ENCODE data around the gene GIGYF2. TPM values are rescaled to one million over a fixed set of nuclear protein-coding genes. Genes with fewer than 3 reads are reported as not detected.
A peak's percentile ranks its signal among the peaks of the same experiment; 100 is the strongest.

GIGYF2 gene
- total and polyA plus RNA-seq, 2 of the 13 experiments (the other 11 are each of a cell fraction or from before 2014, with no cell fraction given) = 44.9 to 73.5 TPM

DNA sequence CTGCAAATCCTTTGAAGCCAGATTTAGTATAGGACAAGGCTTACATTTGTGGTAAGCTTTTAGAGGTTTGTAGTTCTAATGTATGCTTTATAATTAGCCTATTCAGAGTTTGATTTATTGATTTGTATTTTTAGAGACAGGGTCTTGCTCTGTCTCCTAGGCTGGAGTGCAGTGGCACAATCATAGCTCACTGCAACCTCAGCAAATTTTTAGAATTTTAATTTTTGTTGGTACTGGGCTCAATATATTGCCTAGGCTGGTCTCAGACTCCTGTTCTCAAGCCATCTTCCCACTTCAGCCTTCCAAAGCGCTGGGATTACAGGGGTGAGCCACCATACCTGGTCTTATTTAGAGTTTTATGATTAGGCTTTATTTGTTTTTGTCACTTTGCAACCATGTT, 74.7 kb downstream of the GIGYF2 start:
- Histone ChIP-seq H3K4me1 (ENCODE audit: insufficient read depth, low read length) (no peaks in the 10 kb centered on the region), H3K27ac (ENCODE audit: extremely low read length, insufficient read depth, low read length) (no peak overlapping the region), H4K20me1 (ENCODE audit: insufficient read depth, low read length) (no peaks in the 10 kb centered on the region), H3K4me3 (replicated peaks in 1 of 3; ENCODE audit: insufficient read depth in 1 of 3, low read depth in 2 of 3, low read length in 3 of 3) (no peak overlapping the region), H3K4me2 (ENCODE audit: low read depth, low read length) (no peak overlapping the region), H2AFZ (ENCODE audit: low read length) (no peak overlapping the region), H3K79me2 (ENCODE audit: insufficient read depth, low read length) (no peaks in the 10 kb centered on the region), H3K9ac (ENCODE audit: insufficient read depth, low read depth, low read length) (no peak overlapping the region), H3K27me3 (ENCODE audit: control insufficient read depth in 1 of 2, insufficient read depth in 2 of 2, low read length in 2 of 2) (no peaks in the 10 kb centered on the region), H3K36me3 (replicated peaks in 1 of 2; ENCODE audit: control insufficient read depth in 1 of 2, insufficient read depth in 2 of 2, low read length in 2 of 2) (peaks cover 6 to 47% of the 10 kb centered on the region in 2 experiments), H3K9me3 (ENCODE audit: low read length) (no peaks in the 10 kb centered on the region)
- in situ Hi-C loops (cut with HindIII; ENCODE audit: extremely low pct_ligation_motif_present, low pct_unique_long_range_greater_than_20kb) = no loop called here
- ChIA-PET POLR2A (no interaction called here), CTCF (ENCODE audit: low intra/inter-chr PET ratio, low total read pairs) (no interaction called here)
- no peak for FAIRE-seq
- WGBS (ENCODE audit: low lambda C conversion rate) = 100% methylated on average over 1 of the region's 1 CpG
- no peak for ATAC-seq
- intact Hi-C loops (cut with micrococcal nuclease; ENCODE audit: unreplicated experiment) = no loop called here
- DNase-seq (ENCODE audit: low spot score) = no peak
- TF ChIP-seq NFKB2 (CRISPR knock-in tag; IDR thresholded peaks at IDR 0.05; ENCODE audit: borderline replicate concordance) = no peak
- TF ChIP-seq MAFF (IDR thresholded peaks at IDR 0.05; ENCODE audit: low read depth, low read length) = peak; percentile 53
- peak; percentile 57 to 70; a peak in 3 of 4 replicates for TF ChIP-seq MAFK (conservative IDR thresholded peaks at IDR 0.05 in 1 of 2, IDR thresholded peaks at IDR 0.05 in 1 of 2; ENCODE audit: low read length in 2 of 2)
- TF ChIP-seq, protein P1, sequence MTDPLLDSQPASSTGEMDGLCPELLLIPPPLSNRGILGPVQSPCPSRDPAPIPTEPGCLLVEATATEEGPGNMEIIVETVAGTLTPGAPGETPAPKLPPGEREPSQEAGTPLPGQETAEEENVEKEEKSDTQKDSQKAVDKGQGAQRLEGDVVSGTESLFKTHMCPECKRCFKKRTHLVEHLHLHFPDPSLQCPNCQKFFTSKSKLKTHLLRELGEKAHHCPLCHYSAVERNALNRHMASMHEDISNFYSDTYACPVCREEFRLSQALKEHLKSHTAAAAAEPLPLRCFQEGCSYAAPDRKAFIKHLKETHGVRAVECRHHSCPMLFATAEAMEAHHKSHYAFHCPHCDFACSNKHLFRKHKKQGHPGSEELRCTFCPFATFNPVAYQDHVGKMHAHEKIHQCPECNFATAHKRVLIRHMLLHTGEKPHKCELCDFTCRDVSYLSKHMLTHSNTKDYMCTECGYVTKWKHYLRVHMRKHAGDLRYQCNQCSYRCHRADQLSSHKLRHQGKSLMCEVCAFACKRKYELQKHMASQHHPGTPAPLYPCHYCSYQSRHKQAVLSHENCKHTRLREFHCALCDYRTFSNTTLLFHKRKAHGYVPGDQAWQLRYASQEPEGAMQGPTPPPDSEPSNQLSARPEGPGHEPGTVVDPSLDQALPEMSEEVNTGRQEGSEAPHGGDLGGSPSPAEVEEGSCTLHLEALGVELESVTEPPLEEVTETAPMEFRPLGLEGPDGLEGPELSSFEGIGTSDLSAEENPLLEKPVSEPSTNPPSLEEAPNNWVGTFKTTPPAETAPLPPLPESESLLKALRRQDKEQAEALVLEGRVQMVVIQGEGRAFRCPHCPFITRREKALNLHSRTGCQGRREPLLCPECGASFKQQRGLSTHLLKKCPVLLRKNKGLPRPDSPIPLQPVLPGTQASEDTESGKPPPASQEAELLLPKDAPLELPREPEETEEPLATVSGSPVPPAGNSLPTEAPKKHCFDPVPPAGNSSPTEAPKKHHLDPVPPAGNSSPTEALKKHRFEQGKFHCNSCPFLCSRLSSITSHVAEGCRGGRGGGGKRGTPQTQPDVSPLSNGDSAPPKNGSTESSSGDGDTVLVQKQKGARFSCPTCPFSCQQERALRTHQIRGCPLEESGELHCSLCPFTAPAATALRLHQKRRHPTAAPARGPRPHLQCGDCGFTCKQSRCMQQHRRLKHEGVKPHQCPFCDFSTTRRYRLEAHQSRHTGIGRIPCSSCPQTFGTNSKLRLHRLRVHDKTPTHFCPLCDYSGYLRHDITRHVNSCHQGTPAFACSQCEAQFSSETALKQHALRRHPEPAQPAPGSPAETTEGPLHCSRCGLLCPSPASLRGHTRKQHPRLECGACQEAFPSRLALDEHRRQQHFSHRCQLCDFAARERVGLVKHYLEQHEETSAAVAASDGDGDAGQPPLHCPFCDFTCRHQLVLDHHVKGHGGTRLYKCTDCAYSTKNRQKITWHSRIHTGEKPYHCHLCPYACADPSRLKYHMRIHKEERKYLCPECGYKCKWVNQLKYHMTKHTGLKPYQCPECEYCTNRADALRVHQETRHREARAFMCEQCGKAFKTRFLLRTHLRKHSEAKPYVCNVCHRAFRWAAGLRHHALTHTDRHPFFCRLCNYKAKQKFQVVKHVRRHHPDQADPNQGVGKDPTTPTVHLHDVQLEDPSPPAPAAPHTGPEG (CRISPR knock-in tag; IDR thresholded peaks at IDR 0.05) = no peak
- TF ChIP-seq SMARCC2 (IDR thresholded peaks at IDR 0.05) = no peak
- TF ChIP-seq SYNCRIP (IDR thresholded peaks at IDR 0.05; ENCODE audit: insufficient read depth, low read depth, low read length) = no peak
- BruUV-seq (replicated peaks) = no TSS peak
